Upper lobe of left lung (tissue), 4 donors: ENCODE results near the gene FHDC1.

Experiments used
- CTCF ChIP-seq, 6 experiments: fragments of 450-650 bp in 4 of 6; fragments of 200-600 bp in 2 of 6; sonication (generic) in 2 of 6; IDR thresholded peaks; one replicate each; pipeline ENCODE4 v1.5.1; 2016 to 2019; ENCODE audit warnings: antibody characterized with exemption in 6 of 6
- EP300 ChIP-seq, 4 donors: sonication (generic); formaldehyde crosslinking; IDR thresholded peaks; one replicate each; pipeline ENCODE4 v1.5.1; 2017; ENCODE audit warnings: antibody characterized with exemption in 4 of 4, control low read depth in 2 of 4
- POLR2A ChIP-seq, 4 donors: fragments of 450-650 bp; IDR thresholded peaks; one replicate each; pipeline ENCODE4 v1.5.1; 2016 to 2017; ENCODE audit warnings: antibody characterized with exemption in 4 of 4, mild to moderate bottlenecking in 2 of 4

GRCh38 chr4:153028535-153028934 lies 92.4 kb downstream of the FHDC1 start:
- TF ChIP-seq CTCF (IDR thresholded peaks at IDR 0.05) (no peak), POLR2A (IDR thresholded peaks at IDR 0.05) (no peak), EP300 (IDR thresholded peaks at IDR 0.05) (no peak)
